HG02588 (cell line): ENCODE results near the gene MEI4.
A peak's percentile ranks its signal among the peaks of the same experiment; 100 is the strongest.
"Not testable (repeated sequence)": the region's sequence is repeated elsewhere in the genome, so short reads cannot be mapped to it uniquely, and the experiment has no call there.

Source experiments
- ATAC-seq: cut with Tn5 transposase; IDR thresholded peaks from one replicate; pipeline ENCODE4 v1.9.1; 2021; ENCODE audit warnings: mild to moderate bottlenecking, moderate library complexity; ENCODE audit not compliant: unreplicated experiment

MEI4 gene, protein sequence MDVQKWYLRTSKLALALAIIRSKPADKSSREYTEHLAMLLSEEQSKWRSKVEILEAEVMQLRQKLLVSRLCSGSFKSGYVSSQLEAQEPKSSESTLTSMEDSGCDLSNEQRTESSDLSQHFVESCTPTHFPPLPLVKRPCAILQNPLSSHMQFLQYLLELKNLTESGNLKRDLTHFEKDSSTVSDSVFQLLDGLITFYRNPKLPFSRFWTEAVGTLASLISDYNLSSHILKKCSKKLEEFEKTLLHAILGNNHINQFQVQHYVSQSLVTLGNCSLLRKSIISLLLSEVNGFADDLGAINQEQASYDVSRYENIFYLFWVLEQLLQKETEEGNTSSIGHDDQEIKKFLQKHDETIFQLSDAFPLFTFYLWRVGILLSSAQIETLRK

DNA sequence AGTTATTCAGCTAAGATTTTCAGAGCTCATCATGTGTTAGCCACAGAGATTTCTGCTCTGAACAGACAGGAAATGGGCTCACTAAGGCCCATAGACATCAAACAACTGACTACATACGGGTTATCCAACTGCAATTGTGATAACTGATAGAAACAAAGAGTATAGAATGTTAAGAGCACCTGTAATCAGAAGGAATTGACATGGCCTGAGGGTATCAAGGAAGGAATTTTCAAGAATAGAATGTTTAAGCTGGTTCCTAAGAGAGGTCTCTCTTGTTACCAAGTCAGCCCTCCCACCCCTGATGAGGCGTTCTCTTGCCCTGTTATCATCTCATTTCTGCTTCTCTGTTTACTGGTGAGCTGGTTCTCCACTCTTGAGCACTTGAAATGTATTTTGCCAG lies at the start of gene MEI4:
Gene MEI4, plus strand, starts transcription at position 301 of the 400 bp plus-strand sequence. CDS start 37,633 bp downstream, outside the sequence.
- no peak for ATAC-seq

DNA sequence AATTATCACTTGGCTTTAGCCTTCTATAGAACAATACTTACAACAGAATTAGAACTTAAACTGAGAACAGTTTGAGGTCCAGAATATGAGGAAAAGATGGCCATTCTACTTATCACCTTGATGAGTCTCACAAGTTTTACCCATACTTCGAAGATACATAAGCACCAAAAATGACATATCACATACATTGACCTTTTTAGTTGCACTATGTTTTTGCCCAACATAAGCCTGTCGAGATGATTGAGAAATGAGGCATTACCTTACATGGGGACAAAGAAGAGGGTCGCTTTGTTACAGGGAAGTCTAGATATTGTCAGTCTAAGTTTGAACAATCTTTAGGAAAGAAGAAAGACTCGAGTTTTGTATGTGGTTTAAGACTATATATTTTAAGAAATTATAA lies 48.4 kb upstream of the MEI4 start:
- no peak for ATAC-seq

DNA sequence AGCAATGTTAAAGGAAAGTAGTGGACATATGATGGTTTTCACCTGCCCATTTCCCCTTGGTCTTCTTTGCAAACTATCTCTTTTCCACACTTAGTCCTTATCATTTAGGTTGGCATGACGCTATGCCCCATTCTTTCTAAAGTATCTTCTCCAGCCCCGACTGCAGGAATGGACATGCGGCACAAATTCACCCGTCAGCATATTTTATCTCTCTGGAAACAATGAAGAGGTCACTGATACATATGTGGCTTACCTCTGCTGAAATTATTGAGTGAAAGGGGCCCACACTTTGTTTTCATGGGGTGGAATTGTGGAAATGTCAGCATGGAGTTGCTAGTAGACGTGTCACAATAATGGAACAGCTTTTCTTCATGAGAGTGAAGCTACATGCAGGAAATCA lies 45.8 kb upstream of the MEI4 start:
- no peak for ATAC-seq

DNA sequence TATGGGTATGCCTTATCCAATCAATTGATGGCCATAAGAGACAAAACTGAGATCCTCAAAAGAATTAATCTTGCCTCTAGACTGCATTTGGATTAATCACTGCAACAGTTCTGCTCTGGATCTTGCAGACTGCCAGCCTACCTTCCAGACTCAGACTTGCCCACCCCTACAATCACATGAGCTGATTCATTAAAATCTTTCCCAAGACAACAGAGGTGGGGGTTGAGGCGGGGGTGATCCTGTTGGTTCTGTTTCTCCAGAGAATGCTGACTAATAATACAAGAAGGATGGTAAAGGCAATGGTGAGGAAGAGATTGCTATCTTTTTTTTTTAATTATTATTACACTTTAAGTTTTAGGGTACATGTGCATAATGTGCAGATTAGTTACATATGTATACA lies 43.7 kb upstream of the MEI4 start:
- ATAC-seq = no peak

DNA sequence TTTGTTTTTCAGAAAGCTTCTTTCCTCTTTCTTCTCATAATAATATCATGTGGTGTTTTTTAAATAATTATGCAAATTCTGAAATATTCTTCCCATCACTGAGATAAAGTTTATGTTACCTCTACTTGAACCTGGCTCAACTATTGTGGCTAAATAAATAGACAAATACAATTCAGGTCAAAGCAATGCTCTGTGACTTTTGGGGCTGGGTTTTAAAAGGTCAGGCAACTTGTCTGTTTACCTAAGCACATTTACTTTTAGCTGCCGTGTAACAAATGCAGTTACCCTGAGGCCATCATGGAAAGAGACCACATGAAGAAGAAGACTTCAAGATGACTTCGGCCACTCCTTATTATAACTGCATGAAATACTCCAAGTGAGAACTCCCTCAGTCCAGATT lies 33.7 kb upstream of the MEI4 start:
- ATAC-seq = no peak

DNA sequence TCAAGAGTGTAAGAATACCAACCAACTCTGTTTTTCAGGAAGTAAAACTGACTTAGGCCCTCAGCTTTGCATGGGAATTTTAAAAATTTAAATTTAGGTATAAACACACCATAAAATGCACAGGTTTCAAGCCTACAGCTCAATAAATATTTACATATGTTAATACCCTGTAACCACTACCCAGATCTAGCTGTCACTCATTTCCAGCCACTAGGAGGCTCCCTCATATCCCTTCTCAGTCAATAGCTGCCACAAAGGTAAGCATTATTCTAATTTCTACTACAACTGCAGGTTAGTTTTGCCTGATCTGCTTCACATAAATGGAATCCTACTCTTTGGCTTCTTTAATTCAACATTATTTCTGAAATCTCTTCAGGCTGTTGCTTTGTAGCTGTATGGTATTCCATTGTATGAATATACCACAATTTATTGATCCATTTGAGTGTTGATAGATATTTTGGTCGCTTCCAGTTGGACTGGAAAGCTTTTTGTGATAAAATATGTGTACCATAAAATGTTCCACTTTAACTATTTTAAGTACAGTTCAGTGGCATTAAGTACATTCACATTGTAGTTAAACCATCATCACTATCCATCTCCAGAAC lies 32.5 kb upstream of the MEI4 start:
- ATAC-seq = peak; percentile 71

DNA sequence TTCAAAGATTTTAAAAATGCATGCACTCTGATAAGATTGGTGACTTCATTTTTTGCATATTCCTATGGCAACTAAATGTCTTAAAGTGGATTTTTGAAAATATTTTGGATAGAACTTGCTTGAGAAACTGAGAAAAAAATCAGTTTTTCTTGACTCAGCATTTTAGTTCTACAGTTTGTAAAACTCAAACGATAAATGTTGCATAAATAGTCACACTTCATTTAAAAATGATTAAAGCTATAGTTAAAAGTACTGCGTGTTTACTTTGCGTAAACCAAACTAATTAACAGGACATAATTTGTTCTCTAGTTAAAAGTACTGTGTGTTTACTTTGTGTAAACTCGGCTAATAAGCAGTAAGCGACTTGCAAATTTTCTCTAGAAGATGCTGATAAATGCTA lies 28.3 kb upstream of the MEI4 start:
- ATAC-seq = no peak

DNA sequence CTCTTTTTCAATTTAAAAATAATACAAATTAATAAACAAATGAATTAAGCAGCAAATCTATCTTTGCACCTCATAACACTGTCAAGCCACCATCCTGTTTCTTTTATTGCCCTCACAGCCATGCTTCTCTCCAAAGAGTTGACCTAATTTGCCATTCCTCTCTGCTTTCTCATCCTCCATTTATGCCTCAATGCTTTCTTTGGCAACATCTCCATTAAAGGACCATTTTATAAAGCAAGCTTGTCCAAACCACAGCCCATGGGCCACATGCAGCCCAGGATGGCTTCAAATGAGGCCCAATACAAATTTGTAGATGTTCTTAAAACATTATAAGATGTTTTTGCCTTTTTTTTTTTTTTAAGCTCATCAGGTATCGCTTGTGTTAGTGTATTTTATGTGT lies 26.4 kb upstream of the MEI4 start:
- no peak for ATAC-seq

DNA sequence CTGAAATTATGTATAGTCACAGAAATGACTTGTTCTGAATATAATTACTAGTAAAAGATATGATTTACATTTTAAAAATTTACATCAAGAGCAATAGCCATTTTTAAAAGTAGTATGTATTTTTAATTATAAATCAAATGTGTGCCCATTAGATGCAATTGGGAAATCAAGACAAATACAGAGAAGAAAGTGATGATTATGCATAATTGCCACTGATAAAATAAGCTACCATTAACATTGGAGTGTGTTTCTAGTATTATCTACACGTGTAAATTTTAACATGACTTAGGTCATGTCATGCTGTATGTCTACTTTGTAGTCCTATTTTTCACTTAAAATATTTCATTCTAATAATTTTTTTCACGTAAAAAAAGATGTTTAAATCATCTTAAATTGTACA lies 22.8 kb upstream of the MEI4 start:
- no peak for ATAC-seq

DNA sequence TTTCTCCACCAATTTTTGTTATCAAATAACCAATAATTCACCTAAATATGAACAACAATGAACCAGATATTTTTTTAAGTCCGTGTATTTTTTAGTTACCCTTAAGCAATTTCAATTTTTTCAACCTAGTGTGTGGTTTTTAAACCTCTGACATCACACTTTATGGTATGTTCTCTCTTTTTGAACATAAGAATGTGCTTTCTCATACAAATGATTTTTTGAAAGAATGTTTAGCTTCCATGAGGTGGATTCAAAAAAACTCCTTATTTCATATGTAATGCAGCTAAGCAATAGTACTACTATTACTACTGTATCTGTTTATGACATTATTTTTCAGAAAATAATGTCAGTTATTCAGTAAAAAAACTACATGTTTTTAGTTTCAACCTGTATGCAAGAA lies 19.4 kb upstream of the MEI4 start:
- no peak for ATAC-seq

DNA sequence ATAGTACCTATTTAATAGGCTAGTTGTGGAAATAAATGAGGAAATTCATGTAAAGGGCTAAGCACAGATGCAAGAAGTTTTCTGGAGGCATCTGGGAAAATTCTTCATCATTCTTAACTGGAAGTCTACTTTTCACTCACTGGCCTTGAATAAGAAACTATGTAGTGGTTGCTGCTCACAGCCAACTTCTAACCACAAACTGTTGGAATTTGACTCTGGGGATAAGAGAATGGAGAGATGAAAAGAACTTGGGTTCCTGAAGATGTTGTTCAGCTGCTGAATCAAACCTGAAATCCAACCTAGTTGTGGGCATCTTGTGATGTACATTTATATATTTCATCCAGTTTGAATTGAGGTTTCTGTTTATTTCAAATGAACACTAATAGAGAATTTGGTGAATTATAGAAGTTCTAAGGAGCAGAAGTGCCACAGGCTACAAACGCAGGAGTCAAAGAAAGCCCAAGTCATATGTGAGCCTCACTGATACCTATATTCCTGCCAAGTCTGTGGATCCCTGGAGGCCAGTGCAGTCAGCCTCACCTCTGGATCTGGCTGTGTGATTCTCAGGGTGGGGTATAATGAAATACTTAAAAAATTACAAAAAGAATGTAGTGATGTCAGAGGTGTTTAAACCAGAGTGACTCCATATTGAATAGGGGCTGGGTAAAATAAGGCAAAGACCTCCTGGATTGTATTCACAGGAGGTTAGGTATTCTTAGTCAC lies 18.7 kb upstream of the MEI4 start:
- no peak for ATAC-seq

DNA sequence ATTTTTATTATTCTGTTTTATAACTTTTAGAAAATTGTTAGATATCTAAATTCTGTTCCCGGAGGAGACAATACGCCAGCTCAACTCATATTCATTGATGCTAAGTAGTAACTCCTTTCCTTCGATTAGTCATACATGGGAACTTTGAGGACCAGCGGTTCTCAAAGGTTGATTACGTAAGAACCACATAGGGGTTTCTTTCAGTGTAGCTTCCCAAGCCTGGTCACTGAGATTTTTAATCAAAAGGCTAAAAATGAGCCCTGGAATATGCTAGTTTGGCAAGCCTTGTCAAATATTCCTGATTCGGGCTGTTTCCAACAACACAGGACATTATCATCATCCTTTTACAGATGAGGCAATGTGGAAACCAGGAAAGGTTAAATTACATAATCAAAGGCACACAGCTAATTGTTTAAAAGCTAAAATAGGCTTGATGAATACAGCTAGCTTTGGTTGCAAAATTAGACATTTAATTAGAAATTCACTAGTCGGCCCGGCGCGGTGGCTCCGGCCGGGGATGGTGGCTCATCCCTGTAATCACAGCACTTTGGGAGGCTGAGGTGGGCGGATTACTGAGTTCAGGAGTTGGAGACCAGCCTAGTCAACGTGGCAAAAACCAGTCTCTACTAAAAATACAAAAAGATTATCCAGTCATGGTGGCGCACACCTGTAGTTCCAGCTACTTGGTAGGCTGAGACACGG lies 14.6 kb upstream of the MEI4 start:
- ATAC-seq = no peak

DNA sequence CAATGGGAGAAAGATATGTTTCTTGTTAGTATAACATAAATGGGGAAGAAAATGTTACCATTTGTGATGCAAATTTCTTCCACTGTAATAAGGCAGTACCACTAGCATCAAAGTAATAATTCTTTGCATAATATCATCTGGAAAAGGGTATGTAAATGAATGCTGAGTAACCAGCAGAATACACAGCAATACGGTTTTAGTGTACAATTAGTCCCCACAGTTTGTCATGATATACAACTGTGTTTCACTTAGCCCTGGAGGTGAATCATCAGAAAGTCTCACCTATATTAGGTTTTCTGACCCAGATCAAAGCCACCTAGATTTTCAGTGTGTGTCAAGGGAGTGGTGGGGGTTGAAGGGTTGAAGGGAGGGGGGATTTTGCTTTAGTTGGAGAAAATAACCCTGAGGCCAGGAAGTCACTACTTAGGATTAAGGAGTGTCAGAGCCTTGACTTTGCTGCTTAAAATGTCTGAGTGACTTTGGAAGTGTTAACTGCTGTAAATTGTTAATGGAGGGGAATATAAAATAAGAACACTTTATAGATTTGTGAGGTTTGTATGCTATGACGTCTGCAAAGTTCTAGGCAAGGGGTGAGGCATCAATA lies 8.6 kb upstream of the MEI4 start:
- no peak for ATAC-seq

DNA sequence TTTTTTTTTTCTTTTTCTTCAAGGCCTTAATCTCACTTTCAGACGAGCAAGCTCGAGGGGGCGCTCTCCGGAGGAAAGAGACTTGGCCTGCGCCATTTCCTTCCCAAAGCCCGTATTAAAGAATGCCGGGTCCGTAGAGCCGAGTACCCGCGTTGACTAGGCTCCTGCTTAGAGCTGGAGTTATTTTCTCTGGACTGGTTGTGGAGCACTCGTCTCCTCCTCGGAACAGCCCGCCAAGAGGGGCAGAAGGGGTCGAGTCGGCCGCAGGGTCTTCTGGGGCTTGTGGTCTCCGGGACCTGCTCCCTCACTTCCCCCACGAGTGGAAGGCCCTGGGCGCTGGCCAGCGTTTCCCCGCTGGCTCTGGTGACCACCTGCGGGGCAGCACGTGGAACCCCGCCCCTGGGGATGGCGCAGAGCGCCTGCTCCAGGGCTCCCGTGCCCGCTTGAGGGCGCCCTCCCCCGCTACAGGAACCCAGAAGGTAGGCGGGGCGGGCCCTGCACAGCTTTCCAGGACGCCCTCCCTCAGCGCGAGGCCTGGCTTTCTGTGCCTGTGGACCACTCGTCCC lies 2.7 kb upstream of the MEI4 start:
- peak; percentile 73 for ATAC-seq

DNA sequence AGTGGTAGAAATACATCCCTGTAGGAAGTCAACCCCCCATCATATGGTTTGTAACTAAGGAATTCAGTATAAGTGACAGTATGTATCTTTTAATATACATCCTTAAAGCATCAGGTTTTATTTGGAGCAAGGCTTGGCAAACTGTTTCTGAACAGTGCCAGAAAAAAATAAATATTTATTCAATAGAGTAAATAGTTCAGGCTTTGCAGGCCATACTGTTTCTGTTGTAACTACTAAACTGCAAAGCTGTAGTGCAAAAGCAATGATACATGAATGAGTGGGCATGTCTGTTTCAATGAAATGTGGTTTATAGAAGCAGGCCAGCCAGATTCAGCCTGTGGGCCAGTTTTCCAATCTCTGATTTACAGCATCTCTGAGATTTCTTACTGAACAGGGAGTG lies 977 bp downstream of the MEI4 start:
- ATAC-seq = no peak

DNA sequence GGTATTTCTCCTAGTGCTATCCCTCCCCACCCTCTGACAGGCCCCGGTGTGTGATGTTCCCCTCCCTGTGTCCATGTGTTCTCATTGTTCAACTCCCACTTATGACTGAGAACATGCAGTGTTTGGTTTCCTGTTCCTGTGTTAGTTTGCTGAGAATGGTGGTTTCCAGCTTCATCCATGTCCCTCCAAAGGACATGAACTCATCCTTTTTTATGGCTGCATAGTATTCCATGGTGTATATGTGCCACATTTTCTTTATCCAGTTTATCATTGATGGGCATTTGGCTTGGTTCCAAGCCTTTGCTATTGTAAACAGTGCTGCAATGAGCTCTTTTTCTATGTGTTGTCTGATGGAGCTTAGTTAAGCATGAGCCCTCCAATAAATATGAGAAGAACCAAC lies 2.2 kb downstream of the MEI4 start:
- ATAC-seq = not testable (repeated sequence)

DNA sequence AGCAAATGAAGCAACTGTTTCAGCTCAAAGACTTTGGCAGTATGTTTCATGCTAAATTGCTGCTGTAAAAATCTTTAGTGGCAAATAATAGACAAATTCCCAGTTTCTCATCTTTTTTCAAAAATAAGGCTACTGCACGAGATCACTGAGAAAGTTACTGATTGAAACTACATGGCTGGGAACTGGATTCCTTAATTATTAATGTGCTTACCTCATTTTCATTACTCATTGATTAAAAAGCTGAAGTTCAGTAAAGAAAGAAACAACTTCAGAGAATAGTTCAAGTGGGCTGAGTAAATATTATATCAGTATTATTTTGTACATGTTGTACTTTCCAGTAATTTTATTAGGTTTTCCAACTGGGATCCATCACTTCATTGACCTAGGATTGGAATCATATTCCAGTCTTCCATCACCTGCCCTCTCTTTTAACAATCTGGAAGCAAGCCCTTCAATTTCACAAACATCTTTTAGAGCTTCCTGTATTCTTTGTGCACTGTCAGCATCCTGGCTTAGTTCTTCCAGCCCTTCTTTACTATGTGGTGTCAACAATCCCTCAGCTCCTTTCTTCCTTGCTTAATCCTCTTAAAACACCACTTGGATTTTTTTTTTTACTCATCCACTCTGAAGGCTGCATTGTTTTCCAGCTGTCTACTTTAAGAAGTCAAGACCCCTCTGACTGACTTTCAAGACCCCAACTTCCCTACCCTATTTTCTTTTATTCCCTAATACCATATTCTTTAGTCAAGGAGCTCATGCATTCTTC lies 4.3 kb downstream of the MEI4 start:
- no peak for ATAC-seq

DNA sequence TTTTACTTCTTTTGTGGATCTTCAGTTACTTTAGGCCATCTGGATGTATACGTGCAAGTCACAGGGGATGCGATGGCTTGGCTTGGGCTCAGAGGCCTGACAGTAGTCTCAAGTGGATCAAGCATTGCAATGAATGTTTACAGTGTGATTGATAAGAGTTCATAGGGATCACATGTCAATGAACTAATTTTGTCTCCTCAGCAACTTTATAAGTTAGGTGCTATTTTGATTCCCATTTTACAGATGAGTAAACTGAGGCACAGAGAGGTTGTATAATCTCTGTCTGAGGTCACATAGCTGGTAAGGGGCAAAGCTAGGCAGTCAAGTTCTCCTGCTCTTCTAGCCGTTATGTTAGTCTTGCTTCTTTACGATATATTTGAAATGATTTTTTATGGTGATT lies 13.5 kb downstream of the MEI4 start:
- no peak for ATAC-seq

DNA sequence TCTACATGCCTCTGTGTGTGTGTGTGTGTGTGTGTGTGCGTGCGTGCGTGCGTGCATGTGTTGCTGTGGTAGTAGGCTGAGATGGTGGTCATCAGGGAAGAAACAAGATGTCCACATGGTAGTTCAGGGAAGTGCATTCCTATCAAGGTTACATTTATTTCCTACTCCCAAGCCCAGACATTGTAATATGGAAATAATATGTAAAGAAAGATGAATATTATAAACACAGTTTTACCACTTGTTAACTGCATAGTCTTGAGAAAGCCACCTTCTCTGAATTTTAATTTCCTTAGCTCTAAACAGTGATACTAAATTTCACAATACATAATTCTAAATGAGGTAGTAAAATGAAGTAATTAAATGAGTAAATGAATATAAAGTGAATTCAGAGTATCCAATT lies 14.0 kb downstream of the MEI4 start:
- ATAC-seq = no peak

DNA sequence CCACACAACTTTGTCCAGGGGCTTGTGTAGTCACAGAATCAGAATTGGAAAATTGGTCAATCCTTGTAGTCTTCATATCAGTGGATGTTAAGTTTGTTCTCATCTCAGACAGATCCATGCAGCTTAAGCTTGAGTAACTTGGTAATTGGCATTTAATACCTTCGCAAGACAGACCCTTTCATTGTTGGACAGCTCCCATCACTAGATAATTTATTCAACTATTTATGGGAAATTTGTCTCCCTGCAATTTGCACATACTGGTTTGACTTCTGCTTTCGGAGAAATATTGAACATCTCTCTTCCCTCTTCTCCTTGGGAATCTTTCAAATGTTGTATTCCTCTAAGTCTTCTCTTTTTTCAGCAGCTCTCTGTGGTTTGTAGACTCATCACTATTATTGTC lies 17.1 kb downstream of the MEI4 start:
- no peak for ATAC-seq
